NCI-H2227 (cell line): Measurements from ENCODE around the gene SPON2.

Experiments used
- DNase-seq: peaks from one replicate; lab custom pipeline; 2025; ENCODE audit not compliant: unreplicated experiment; lab: John Stamatoyannopoulos, UW

The SPON2 gene

GRCh38 chr4:1195109-1195671, 22.8 kb upstream of the SPON2 start:
- no peak for DNase-seq

GRCh38 chr4:1194010-1194900, 21.9 kb upstream of the SPON2 start:
- no peak for DNase-seq

DNA sequence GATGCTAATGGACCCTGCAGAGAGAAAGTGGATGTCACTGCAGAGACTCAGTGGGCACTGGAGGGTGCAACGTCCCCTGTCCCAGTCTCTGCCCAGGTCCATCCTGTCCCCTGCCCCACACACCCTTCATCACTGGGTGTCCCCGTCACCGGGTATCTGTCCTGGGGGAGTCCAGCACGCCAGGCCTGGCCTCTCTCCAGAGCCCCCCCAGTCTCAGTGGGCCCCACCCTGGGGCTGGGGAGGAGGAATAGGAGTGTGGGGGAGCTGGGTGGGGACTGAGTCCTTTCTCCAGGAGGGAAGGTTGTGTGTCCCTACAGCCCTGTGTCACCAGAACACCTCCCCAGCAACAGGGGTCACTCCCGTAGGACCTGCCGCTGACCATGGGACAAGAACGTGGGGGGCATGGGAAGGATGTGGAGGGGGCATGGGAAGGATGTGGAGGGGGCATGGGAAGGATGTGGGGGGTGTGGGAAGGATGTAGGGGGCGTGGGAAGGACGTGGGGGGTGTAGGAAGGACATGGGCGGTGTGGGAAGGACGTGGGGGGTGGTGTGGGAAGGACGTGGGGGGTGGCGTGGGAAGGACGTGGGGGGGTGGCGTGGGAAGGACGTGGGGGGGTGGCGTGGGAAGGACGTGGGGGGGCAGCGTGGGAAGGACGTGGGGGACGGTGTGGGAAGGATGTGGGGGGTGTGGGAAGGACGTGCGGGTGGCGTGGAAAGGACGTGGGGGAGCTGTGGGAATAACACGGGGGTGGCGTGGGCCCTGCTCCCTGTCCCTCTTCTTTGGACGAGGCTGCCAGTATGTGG, 21.0 kb upstream of the SPON2 start:
- DNase-seq: no peak

DNA sequence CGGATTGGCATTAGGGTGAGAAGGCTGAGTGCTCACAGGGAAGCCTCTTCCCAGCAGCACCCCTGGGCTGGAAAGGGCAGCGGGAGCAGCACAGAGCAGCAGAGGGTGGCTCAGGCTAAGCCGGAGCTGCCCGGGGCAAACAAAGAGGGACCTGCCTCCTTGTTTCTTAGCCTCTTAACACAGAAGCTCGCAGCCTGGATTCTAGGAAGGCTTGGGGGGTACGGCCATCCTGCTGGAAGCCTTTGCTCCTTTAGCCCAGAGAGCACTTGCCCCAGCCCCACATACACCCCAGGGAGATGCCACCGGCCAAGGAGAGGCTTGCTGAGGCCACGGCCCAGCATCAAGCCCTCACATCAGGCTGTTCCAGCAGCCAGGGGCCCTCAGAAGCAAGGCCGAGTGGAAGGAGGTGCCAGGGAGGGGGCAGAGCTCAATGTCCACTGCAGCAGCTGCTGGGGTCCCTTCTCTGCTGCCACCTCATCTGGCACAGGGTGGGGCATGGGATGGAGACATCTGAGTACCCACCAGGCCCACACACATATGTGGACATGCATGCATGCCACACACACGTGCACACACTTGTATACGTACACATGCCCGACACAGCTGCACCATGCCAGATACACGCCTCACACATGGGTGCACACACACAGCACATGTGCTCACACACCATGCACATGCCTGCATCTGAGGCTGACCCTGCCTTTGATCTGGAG, 20.3 kb upstream of the SPON2 start:
- DNase-seq: no peak

GRCh38 chr4:1192091-1192492, 19.7 kb upstream of the SPON2 start:
- no peak for DNase-seq

- no peak for DNase-seq
Measured at GRCh38 chr4:1191621-1192020, 19.2 kb upstream of the SPON2 start.

DNA sequence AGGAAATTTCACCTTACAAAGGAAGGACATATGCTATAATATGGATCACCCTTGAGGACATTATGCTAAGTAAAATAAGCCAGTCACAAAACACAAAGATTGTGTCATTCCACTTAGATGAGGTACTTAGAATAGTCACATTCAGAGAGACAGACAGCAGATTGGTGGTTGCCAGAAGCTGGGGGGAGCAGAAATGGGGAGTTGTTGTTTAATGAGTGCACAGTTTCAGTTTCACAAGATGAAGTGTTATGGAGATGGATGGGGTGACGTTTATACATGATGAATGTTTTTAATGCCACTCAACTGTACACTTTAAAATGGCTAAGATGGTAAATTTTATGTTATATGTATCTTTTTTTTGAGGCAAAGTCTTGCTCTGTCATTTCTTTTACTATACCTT, 14.8 kb upstream of the SPON2 start:
- no peak for DNase-seq

GRCh38 chr4:1183985-1184773, 11.8 kb upstream of the SPON2 start:
- no peak for DNase-seq

- no peak for DNase-seq
Measured at GRCh38 chr4:1182313-1182712, 9.9 kb upstream of the SPON2 start.

- no peak for DNase-seq
Measured at GRCh38 chr4:1180663-1181062, 8.3 kb upstream of the SPON2 start.

DNA sequence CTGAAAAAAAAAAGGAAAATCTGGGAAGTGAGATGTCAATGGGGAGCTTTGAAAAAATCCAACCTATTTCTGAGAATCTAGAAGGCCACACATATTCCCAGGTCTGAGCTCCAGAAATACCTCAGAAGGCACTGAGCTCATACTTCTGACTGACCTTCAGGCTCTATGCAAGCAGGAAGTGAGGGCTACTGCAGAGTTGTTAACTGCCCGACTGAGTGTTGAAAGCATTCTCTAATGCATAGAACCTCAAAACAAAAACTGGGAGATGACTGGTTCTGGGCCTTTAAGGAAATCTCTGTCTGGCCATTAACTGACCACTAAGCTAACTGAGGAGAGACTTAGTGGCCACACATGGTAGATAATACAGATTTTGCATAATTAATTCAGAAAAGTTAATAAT, 7.6 kb upstream of the SPON2 start:
- no peak for DNase-seq

GRCh38 chr4:1179089-1179441, 6.7 kb upstream of the SPON2 start:
- DNase-seq: no peak

- DNase-seq: no peak
Measured at GRCh38 chr4:1178300-1179088, 6.1 kb upstream of the SPON2 start.

DNA sequence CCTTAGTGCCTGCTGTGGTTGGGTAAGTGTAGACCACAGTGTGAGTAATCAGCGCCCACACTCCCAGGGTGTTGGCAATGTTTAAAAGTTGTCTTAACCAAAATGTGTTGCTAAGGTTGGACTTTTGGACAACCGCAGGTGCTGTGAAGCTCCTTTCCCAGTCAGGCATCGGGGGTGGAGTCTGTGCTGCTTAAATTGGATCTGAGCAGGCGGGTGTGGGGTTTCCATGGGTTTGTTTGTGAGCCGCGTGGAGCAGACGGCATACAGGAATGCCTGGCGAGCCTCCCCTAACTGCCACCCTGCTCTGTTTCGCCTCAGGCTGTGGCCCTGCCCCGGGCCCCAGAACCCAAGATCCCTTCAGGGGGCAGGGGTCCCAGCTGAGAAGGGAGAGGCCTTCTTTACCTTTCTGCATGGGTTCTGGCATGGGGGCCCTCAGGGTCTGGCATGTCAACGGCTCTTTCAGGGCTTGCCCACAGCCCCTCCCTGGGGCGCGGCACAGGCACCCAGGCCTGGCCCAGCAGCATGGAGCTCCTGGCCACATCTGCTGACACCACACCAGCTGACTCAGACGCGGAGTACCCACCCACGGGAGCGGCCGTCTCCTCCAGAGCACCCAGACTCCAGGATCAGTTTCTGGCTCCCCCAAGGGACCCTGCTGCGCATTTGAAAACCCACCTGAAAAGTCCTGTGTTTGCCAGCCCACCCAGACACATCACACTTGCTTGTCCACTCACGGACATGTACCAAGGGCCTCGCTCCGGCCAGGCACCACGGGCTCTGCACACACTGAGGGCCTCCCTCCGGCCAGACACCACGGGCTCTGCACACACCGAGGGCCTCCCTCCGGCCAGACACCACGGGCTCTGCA, 5.1 kb upstream of the SPON2 start:
- no peak for DNase-seq

GRCh38 chr4:1176398-1177273, 4.3 kb upstream of the SPON2 start:
- no peak for DNase-seq

GRCh38 chr4:1175635-1176229, 3.3 kb upstream of the SPON2 start:
- DNase-seq: no peak

GRCh38 chr4:1174941-1175634, 2.7 kb upstream of the SPON2 start:
- DNase-seq: no peak
